Fibroblast of skin of right quadriceps (primary cell): ENCODE data around the gene GRM7.

Experiments used
- DNase-seq: peaks from one replicate; pipeline ENCODE4 v3.0.0-alpha.2; 2013

Gene GRM7

DNA sequence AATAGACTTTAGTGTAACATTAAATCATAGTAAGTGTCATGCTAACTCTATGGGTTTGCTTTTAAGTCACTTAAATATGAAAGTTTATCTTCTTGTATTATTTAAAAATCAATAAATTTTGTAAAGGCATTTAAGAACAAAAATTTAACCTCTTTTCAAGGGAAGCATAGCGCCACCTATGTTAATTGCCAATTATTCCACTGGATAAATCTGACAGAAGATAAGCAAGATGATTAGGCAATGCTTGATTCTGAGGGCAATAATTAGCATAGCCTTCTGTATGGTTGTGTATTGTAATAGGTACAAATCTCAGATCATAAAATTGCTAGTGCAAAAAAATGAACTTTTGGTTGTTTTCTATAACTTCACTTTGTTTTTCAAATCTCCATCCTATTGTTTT lies 560.1 kb downstream of the GRM7 start:
- DNase-seq = no peak

DNA sequence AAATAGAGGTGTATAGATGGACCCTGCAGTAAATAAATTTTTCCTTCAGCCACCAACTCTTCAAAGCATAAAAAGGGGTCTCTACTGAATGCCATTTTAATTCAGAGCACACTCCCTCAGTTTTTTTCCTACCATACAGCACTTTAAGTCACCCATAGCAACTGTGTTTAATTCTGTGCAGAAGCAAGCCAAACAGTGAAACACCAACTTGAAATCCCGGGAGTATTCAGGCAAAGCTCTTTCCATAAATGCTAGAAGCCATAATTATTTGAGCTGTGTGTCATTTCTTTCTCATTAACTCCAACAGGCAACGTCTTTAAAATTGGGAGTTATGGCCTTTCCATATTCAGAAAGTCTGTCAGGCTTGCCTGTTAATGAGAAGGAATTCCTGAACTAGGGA lies 562.1 kb downstream of the GRM7 start:
- no peak for DNase-seq

DNA sequence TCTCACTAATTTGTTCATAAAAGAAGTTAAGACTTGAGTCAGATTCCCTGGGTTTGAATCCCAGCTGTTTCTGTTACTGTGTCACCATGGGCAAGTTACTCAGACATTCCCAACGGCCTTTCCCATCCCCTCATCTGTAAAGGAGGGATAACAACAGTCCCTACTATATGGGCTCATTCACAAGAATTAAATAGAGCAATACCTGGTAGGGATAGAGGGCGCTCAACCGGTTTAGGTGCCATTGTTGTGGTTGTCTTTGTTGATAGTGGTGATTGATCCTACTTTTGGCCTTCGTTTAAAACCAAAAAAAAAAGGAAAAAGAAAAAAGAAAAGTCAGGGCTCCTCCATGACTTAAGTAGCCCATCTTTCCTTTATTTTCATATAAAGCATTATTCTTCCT lies 563.1 kb downstream of the GRM7 start:
- no peak for DNase-seq

DNA sequence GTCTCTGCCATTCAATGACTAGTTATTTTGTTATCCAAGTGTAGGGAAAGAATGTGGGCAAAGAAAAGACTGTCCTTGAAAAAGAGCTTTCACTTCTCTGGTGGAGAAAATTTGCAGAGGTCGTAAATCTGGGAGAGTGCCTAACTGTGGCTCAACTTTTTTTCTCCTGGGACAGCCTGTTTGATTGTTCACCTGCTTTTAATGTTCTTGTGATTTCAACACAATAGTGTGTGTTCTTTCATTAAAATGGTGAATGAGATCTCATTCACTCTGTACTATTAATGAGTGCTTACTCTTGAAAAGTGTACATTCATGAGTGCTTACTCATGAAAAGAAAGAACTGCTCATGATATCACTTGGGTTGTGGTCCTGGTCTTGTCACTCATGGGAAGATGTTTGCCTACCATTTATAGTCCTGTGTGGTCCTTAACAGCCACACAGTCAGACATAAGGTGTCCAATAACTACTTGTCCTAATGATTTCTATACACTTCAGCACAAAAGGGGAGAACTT lies 567.3 kb downstream of the GRM7 start:
- no peak for DNase-seq

DNA sequence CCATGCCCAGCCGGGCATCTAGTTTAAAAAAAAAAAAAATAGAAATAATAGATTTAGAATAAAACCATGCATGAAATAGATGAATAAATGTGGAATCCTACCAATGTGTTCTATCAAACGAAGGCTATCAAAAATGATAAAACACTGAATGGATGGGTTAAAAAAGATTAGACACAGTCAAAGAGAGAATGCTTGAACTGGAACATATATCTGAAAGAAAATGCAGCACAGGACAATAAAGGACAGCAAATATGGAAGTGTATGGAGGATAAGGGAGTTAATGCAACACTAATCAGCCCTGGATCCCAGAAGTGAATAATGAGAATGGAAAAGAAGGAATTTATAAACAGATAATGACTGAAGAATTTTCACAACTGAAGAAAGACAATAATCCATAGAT lies 571.7 kb downstream of the GRM7 start:
- DNase-seq = no peak

DNA sequence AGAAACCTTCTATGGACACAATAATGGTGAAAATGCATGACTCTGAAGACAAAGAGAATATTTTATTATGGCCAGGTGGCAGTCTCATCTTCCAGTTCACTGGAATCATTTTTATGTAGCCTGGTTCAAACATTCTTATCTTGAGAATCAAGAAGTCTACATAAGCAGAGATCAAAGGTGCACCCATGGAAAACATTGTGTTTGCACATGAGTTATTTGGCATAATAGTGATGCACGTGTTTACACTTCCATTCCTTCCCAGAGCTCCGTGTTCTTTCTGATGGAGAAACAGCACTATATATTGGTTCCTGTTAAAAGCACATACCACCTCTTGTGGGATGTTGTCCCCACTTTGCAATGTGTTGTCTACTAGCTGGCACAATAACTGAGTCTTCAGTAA lies 572.2 kb downstream of the GRM7 start:
- DNase-seq = no peak

DNA sequence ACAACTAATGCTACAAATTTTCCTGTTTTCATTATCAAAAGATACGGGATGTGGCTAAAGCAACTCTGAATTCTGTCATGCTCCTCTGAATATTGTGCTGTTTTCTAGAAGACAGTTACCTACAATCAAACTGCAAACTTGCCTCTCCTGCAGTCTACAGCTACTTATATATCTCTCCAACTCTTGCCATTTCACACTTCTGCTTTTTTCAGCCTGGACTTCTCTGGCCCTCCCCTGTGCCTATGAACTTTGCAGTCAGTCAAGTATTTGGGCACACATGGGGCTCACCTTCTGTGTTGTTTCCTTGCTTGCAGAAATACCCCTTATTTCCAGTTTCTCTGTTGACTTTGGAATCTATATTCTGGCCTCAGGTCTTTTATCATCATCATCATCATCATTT lies 575.6 kb downstream of the GRM7 start:
- no peak for DNase-seq

DNA sequence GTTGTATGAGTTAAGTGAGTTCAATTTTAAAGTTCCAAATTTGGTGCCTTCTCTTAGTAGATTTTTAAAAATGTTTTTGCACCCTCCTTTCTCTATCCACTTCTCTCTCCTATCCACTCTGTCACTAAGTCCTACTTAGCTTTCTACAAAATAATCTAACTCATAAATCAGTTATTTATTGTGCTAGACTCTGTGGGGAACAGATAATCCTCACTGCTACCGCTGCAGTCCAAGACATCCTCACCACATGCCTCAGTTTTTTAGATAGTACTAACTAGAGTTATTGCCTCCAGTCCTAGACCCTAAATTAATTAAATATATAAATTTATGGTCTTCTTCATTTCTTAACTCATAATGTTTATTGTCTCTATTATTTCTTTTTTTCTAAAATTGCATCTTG lies 576.3 kb downstream of the GRM7 start:
- DNase-seq = no peak

DNA sequence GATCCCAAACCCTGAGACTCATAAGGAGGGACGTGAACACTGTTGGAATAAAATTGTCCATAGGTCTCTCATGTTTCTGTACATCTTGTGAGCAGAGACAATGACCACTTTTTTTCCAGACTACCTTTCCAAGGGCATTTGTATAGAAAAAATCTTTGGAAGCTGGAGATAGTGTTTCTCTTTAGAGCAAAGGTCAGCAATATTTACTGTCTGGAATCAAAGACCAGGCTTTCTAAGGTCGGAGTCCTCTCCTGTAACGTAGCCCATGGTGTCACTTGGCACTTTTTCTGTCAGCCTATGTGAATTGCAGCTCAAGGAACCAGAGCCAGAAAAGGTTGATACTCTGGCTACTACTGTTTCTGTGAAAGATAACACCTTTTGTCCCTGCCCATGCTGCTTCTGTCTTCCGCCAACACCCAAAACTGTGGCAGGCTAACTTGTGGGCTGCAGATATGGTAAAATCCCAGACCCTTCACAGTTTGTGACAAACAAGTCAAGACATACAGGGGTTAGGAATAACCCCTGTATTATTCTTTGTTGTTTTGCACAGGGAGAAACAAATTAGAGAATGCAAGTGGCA lies 578.3 kb downstream of the GRM7 start:
- DNase-seq = no peak

DNA sequence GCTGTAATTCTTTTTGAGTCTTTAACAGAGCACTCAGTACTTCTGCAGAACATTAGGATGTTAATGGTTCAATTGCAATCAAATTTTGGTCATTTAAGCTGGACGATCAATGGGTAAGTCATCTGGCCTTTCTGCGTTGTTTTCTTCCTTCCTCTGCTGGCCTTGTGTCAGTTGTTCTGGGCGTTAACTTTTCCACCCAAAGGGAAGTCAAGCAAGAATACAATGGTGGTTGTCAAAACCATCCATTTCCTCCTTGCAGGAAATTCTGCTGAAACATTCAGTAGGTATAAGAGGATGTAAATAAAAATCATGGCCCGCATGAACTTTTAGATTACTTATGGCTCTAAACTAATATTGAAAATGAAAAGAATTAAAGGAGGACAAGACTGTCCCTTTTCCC lies 584.0 kb downstream of the GRM7 start:
- no peak for DNase-seq

DNA sequence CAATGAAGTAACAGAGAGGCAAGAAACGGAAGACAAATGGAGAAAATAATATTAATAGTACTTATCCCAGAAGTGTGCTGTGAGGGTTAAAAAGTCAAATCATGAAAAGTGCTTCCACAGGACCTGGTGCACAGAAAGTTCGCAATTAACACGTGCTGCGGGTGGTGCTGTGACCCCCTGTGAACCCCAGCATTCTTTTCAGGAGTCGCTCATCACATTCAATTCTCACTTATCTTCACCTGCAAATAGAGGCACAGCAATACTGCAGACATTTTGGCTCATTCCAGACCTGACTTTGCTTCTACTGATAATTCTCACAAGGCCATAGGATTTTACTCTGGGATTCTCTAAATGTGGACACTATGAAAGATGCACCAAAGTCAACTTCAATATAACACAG lies 584.4 kb downstream of the GRM7 start:
- DNase-seq = no peak

DNA sequence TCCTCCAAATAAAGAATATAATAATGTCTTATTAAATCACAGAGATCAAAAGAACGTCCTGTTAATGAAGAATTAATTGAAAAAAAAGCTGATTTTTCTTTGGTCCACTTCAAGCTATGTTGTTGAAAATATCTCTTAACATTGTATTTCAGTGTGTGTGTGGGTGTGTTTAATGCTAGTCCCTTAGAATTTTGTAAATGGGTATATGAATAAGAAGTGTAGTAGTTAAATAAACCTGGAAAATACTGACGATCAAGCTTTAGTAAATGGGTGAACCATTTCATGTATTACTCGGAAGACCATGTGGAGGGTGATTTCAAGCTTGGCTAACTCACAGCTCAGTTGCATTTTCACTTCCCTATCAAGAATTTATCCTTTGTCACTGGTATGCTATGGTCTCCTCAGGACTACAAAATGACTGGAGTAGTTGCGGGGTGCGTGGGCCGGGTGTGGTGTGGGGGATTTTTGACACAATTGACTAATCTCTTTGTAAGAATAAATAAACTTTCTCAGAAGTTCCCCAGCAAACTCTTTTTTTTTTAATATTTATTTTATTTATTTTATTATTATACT lies 586.4 kb downstream of the GRM7 start:
- DNase-seq = no peak

DNA sequence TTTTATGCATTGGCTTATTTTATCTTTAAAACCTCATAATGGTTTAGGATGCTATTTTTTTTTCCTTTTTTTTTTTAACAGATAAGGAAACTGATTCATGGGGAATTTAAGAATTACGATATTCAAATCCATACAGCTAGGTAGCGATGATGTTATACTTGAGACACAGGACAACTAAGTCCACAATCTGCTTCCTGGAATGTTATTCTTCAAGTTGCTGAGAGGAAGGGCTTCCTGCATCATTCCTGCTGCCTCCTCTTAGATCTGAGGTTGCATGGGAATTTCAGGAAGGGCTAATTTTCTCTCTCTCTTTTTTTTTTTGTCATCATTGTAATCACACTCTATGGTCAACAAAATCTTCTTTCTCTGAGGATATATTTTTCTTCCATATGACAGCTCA lies 595.5 kb downstream of the GRM7 start:
- DNase-seq = no peak

DNA sequence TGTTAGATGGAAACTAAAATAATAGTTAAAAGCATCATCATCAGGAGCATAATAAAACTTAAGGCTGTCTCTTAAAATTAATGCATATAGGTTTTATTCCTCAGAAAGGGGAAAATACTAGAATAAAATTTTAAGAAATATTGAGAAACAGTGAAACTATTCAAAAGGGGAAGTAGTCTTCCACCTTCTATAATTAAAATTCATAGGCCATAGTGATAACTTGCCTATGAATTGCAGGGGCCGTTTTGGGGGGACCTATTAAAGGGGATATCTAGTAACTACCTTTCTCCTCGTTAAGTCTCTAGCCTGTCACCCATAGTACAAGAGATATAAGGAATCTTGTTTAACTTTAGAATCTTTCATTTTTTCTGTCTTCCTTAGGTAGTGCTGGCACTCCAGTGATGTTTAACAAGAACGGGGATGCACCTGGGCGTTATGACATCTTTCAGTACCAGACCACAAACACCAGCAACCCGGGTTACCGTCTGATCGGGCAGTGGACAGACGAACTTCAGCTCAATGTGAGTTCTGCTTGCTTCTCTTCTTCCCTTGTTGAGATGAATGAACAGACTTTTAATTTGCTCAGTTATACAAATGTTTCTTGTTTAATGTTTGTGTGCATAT lies 600.4 kb downstream of the GRM7 start:
- DNase-seq = no peak

DNA sequence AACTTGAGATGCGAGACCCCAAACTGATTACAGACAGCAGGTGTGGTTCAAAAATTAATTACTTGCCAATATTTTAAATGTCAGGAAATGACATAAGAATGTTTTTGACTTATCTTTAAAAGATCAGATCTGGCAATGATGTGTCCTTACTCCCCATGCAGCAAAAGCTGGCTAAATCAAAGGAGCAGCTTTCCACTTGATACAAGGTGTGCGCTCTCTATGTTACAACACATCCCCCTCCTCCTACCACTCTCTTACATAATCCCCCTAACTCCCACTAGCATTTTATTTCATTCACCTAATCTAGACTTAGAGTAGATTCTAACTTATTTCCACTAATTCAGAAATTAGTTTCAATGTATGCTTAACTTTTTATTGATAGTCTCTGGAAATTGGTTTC lies 609.0 kb downstream of the GRM7 start:
- no peak for DNase-seq

DNA sequence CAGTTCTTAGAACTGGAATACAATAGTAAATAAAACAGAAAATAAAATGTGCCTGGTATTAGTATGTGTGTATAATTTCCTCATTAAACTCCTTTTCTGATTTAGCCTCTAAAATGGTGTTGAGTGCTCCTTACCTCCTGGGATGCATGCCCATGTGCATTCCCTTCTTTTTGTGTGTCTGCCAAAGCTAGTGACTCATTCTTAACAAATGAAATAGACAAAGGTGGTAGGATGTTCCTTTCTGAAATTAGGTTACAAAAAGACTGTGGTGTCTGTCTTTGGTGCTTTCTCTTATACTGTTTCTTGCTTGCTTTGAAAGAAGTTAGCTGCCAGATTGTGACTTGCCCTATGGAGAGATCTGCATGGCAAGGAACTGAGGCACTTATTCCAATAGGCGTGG lies 623.7 kb downstream of the GRM7 start:
- DNase-seq = no peak

DNA sequence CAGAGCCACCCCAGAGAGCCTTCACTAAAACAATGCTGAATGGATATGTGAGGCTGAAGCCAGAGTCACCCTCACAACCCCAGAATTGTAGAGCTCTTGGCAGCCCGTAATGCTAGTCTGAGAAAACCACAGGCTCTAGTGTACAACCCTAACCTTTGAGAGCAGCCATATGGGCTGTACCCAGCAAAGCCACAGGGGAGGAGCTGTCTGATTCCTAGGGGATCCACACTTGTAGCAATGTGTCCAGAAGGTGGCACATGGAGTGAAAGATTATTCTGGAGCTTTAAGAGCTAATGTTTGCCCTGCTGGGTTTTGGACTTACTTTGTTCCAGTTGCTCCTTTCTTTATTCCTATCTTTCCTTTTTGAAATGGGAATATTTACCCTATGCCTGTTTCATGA lies 626.8 kb downstream of the GRM7 start:
- DNase-seq = no peak

DNA sequence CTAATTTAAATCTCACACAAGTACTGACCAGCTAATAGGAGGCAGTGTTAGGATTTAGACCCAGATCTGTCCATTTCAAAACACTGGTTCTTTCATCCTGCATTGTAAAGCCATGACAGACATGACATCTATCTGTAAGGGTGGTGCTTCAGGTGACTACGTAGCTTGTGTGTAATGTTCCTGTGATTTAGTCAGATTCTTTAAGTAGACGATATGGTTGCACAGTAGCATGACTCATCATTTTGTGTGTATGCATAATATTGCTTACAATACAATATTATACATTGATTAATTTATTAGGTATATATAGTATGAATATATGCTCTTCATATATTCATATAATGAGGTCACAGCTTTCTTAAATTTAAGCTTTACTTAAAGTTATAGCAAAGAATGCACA lies 628.5 kb downstream of the GRM7 start:
- DNase-seq = no peak

DNA sequence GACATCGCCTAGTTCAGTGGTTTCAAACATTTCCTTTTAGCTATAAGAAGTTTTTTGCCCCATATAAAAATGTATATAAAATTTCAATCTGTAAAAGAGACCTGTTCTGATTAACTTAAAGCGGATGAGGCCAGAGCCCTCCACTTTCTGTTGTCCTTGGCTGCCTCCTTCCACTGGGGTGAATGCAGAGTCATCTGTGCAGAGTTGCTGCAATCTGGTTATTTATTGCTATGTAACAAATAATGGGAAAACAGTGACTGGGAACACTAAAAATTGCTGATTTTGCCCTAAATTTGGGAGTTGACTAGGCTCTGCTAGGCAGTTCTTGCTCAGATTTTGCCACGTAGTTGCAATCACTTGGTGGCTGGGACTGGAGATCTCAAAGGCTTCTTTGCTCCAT lies 637.8 kb downstream of the GRM7 start:
- DNase-seq = no peak

DNA sequence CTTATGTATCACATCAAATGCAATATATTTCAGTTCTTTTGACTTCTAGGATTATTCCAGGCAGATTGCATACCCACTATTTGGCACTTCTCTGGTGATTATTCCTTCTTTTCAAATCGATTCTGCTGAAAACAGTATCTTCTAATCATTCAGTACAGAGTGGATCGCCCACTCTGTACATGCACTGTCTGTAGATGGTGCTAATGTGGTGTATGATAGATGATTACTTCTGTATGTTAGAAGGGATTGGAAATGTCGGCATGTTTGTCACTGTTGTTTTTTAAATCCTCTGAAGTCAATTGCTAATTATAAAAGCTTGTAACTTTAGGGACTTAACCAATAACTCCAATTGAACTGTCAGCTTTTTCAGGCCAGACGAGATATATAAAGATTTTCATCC lies 642.5 kb downstream of the GRM7 start:
- no peak for DNase-seq

DNA sequence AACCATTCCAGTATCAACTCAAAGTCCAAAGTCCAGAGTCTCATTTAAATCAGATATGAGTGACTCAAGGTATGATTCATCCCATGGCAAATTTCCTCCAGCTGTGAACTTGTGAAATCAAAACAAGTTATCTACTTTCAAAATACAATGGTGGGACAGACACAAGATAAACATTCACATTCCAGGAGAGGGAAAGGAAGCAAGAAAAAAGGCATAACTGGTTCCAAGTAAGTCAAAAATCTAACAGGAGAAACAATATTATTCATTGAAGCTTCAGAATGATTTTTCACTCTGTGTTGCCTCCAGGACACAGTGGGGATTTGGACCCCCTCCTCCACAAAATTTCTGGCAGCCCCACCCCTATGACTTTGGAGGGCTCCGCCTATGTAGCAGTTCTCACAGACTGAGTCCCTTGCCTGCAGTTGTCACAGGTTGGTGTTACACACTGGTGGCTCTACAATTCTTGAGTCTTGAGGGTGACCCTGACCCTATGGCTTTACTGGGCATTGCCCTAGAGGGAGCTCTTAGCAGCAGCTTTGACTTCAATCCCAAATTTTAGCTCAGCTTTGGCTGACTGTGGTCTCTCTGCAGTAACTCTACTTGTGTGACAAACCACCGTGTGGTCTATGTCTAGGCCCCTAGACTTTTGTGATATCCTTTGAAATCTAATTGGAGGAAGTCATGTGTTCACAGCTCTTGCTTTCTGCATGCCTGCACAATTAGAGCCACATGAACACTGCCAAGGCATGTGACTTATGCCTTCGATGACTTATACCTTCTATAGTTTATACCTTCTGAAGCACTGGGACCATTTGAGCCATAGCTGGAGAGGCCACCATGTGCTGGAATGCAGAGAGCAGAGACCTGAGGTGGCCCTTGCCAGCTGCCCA lies 644.2 kb downstream of the GRM7 start:
- peak; percentile 15 for DNase-seq

DNA sequence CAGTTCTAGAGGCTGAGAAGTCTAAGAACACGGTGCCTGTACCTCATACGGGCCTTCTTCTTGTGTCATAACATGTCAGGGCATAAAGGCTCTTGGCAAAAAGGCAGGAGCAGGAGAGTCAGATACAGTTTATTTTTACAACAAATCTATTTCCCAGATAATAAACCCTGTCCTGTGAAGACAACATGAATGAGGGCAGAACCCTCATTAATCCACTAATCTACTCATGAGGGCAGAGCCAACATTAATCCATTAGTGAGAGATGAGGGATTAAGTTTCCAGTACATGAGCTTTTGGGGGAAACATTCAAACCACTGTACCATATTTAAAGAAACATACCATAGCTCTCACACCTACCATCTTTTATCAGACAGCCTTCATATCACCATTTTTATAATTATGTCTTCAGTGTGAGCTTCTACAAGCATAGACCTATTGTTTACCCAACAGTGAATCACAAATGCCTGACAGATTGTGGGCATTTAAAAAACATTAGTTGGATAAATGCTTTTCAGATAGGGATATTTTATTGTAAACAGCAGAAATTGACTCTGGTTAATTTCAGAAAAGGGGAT lies 645.8 kb downstream of the GRM7 start:
- DNase-seq = no peak

DNA sequence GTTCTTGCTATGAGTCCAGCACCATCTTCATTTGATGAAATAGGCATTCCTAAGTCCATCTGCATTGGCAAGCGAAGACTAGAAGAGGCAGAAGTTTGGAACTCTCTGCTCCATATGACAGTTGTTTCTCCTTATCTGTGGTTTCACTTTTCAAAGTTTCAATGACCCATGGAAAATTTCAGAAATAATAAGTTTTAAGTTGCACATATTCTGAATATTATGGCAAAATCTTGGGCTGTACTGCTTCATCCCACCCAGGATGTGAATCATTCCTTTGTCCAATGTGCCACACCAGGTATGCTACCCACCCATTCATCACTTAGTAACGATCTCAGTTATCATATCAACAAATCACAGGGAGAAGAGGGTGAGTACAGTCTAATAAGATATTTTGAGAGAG lies 647.9 kb downstream of the GRM7 start:
- no peak for DNase-seq

DNA sequence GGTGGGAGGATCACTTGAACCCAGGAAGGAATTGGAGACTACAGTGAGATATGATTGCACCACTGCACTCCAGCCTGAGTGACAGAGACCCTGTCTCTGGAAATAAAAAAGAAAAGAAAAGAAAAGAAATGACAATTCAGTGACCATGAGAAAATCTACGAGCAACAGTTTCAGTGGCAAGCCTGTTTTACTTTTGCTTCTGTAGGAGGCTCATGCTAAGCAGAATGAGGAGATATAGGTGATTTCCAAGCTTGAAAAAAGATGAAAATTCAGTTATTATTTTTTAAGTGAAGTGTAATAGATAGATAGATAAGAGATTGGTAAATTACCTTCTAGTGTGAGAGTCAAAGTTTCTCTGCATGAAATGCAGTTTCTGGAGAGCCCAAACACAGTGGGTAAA lies 651.1 kb downstream of the GRM7 start:
- no peak for DNase-seq
